Lung microvascular endothelial cell (primary cell): ENCODE data around the gene TNS4. TPM values are rescaled to one million over a fixed set of nuclear protein-coding genes. Genes with fewer than 3 reads are reported as not detected.
"Not testable (repeated sequence)": the region's sequence is repeated elsewhere in the genome, so short reads cannot be mapped to it uniquely, and the experiment has no call there.

Experiments
- DNase-seq, 2 donors: peaks; one replicate each; pipeline versions ENCODE4 v3.0.0 to v3.0.0-alpha.2; 2010; ENCODE audit warnings: low read depth in 2 of 2
- total RNA-seq: library from RNA; depleted of rRNA; stranded (reverse); fragments of >200 nt; gene quantifications from 2 replicates; pipeline ENCODE4 v1.2.1, GENCODE V29; 2014

Gene TNS4
- total RNA-seq: not detected in 2 replicates

- DNase-seq: no peak
These were observed at the start of gene TNS4 for GRCh38 chr17:40501499-40501911. Gene TNS4 (minus strand): TSS chr17:40501623. CDS start chr17:40496425, 5,198 bp downstream.

DNA sequence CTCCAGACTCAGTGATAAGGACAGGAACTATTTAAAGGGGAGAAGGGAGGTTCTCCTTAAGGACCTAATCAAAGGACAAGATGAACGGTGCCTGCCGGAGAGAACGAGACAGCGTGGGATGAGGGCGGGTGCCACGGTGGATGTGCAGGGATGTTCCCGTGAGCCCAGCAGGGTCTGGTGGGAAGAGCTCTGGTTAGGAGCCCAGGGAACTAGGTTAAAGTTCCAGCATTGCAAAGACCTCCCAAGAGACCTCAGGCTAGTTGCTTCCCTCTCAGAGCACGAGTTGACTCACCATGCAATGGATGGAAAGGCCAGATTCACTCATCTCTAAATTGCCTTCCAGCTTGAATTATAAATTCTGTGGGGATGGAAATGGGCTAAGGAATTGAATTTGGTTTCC is 49.2 kb upstream of the TNS4 start:
- DNase-seq: no peak

DNA sequence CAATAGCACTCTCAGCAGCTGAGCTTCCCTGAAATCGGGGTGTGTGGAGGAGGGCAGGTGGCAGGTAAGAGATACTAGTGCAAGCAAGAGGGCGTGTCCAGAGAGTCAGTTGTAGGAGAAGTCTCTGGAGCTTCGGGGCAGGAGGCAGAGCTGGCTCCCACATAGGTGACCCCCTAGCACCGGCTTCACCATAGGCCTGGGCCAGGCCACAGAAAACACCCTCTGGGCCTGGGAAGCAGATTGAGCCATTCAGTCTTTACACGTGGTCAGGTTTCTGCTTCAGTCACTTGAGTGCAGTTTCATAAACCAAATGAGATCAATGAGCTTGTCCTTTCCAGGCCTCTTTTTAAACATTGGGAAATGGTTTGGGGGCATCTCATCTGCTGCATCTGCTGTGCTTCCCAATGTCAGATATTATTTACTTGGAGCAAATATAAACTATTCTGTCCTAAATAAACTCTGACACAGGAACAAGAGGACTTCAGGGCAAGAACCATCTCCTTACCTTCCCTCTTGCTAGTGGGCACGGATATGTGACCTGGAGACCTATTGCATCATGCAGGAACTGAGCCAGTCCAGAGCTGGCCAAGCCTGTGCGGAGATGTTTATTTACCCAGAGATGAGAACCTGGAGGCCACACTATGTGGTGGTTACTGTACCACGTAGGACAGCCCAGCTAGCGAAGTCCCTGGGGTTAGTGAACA is 47.7 kb upstream of the TNS4 start:
- peak; percentile 62 to 83 for DNase-seq

DNA sequence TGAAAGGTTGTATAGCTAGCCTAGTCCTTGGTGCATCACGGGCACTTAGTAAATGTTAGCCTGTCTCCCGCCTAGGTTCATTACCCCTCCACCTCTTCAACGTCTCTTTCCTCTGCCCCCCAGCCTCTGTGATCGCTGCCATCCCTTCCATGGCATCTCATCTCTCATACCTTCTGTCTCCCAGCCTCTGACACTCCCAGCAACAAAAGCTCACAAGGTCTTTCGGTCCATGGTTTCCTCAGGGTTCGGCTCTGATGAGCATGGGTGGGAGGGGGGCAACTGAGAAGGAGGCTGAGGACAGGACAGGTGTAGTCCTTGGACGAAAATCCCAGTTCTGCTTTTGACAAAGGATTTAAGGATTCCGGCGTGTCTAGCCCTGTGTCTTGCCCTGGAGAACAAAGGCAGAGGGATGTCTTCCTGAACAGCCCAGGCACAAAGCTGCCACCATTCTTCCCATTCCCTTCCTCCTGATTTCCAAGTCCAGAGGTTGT is 47.1 kb upstream of the TNS4 start:
- no peak for DNase-seq

DNA sequence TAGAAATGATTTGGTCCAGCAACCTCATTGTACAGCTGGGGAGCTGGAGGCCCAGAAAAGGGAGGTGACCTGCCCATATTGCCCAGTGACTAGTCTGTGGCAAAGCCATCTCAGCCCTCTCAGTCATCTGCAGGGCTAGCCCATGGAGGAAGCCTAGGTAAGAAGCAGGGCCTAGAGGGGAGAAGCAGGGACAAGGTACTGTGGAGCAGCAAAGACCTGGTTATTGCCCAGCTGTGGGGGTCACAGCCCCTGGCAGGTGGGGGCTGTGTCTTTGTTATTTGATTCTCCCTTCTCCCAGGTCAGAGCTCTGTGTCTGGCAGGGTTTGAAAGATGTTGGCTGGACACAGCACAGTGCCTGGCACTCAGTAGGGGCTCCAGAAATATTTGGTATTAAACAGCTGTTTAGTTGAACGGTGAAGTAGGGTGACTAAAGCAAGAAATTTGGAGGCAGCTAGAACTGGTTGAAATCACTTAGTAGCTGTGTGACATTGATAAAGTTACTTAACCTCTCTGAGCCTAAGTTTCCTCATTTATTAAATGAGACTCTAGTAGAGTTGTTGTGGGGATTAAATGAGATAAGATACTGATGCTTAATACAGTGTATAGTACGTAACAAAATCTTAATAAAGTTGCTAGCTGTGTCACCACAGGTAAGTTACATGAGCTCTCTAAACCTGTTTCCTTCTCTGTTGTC is 46.5 kb upstream of the TNS4 start:
- DNase-seq: no peak

DNA sequence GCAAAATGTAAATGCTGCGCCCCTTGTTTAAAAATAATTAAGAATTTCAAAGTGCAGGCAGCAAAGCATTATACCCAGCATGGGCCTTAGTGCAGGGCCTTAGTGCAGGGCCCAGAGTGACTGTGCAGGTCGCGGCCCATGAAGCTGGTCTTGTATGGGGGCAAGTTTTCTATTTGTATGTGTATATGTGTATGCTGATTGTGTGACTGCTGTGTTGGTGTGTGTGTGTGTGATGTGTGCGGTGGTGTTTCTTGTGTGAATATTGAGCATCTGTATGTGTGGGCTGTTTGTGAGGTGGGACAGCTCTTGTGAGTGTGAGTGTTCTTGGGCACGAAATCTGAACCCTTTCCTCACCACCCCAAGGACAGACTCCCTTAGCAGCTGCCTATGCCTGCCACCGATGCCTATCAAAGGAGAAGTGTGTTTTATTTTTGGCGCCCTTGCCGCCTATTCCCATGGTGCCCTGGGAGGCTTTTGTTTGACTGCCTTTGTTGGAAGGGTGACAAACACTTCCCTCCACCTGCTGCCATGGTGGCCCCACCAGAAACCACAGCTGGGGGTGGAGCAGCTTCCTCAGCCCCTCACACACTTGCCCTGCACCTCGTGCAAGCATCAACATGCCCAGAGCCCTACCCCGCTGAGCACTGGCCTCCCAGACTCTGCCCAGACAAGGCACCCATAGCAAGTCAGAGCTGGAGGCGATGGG is 45.8 kb upstream of the TNS4 start:
- no peak for DNase-seq

GRCh38 chr17:40546497-40546896 is 45.1 kb upstream of the TNS4 start:
- not testable (repeated sequence) for DNase-seq

GRCh38 chr17:40545660-40546059 is 44.2 kb upstream of the TNS4 start:
- DNase-seq: no peak

DNA sequence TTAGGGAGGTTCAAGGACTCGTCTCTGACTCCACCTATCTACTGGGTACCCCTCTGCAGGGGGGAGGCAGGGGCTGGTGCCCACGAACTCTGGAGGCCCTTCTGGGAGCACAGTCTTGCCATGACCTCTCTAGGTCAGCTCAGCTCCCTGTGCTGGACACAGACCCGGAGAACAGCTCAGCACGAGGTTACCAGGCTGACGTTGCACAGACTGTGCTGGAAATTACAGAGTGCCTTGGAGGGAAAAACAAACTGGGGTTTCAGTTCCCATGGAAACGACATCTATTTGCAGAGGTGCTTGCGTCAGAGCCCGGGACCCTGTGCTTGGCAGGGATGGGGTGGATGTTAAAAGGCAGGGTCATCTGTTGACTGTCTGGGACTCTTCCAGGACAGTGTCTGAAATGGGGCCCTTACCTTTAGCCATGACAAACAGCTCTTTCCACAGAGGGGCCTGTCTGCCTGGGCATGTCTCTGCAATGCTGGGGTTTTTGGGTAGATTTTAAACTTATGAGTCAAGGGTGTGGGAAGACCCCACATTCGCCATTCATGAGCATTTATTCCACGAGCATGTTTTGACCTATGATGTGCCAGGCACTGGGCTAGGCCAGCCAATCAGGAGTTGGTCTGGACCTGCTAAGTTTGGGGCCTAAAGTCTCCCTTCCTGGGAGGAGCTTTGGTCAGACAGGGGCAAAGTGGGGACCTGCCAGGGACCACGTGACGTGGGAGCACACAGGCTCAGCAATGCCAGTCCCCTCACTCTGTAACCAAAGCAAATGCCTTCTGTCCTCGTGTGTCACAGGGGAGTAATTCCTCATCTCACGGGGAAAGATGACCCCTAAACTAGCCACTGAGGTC is 41.4 kb upstream of the TNS4 start:
- DNase-seq: peak; percentile 90 to 93

GRCh38 chr17:40541873-40542557 is 40.6 kb upstream of the TNS4 start:
- peak; percentile 31 to 66 for DNase-seq

- no peak for DNase-seq
These were observed 39.8 kb upstream of the TNS4 start for GRCh38 chr17:40541060-40541872.

GRCh38 chr17:40540448-40540847 is 39.0 kb upstream of the TNS4 start:
- no peak for DNase-seq

- DNase-seq: no peak
These were observed 38.4 kb upstream of the TNS4 start for GRCh38 chr17:40539711-40540411.

- peak in 1 of 2 donors; percentile 49 for DNase-seq
These were observed 37.7 kb upstream of the TNS4 start for GRCh38 chr17:40538936-40539705.

GRCh38 chr17:40538019-40538935 is 36.9 kb upstream of the TNS4 start:
- DNase-seq: peak in 1 of 2 donors; percentile 36

- DNase-seq: peak; percentile 61 to 78
These were observed 35.1 kb upstream of the TNS4 start for GRCh38 chr17:40536295-40537171.
